ENCODE measurements around the gene MOCS3. TPM values are rescaled to one million over a fixed set of nuclear protein-coding genes. Genes with fewer than 3 reads are reported as not detected.

The MOCS3 gene
- total and polyA plus RNA-seq, 2 of the 4 experiments (the other 2 are of a cell fraction) = 3.3 to 9.9 TPM

DNA sequence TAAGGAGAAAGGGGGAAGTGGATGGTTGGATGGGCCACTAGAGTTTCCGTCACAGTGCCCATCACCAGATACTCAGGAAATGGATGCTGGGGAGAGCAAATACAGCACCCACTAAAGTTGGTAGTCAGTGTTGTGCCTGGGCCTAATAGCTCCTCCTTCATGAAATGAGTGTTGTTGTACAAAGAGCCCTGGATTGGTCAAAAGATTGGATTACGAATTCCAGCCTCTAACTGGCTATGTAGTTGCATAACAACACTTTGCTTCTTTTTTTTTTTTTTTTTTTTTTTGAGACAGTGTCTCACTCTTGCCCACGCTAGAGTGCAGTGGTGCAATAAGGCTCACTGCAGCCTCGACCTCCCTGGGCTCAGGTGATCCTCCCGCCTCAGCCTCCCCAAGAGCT, 36.9 kb downstream of the MOCS3 start:
- DNase-seq = peak; percentile 67
- TF ChIP-seq SMC3 (IDR thresholded peaks at IDR 0.05; ENCODE audit: low read depth, low read length) (no peak), CEBPB (IDR thresholded peaks at IDR 0.05; ENCODE audit: low read depth, low read length) (peak; percentile 58), CHD1 (IDR thresholded peaks at IDR 0.05; ENCODE audit: low read depth, low read length) (no peak)
- TF ChIP-seq, protein P1, sequence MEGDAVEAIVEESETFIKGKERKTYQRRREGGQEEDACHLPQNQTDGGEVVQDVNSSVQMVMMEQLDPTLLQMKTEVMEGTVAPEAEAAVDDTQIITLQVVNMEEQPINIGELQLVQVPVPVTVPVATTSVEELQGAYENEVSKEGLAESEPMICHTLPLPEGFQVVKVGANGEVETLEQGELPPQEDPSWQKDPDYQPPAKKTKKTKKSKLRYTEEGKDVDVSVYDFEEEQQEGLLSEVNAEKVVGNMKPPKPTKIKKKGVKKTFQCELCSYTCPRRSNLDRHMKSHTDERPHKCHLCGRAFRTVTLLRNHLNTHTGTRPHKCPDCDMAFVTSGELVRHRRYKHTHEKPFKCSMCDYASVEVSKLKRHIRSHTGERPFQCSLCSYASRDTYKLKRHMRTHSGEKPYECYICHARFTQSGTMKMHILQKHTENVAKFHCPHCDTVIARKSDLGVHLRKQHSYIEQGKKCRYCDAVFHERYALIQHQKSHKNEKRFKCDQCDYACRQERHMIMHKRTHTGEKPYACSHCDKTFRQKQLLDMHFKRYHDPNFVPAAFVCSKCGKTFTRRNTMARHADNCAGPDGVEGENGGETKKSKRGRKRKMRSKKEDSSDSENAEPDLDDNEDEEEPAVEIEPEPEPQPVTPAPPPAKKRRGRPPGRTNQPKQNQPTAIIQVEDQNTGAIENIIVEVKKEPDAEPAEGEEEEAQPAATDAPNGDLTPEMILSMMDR (conservative IDR thresholded peaks at IDR 0.05; ENCODE audit: low read depth, low read length) = no peak
- Histone ChIP-seq H2AFZ (replicated peaks; ENCODE audit: low read length, poor library complexity) (no peak overlapping the region), H3K14ac (replicated peaks; ENCODE audit: low read depth, low read length) (no peak overlapping the region), H2AK5ac (ENCODE audit: low read depth, low read length) (peak overlapping the region; percentile 47), H3K18ac (ENCODE audit: low read depth, low read length) (no peak overlapping the region), H2BK15ac (ENCODE audit: low read depth, low read length) (no peak overlapping the region), H4K5ac (ENCODE audit: low read depth, low read length) (no peak overlapping the region), H3K9me3 (ENCODE audit: control insufficient read depth, insufficient read depth, low read length) (no peaks in the 10 kb centered on the region), H4K91ac (ENCODE audit: insufficient read depth, low read depth, low read length) (no peak overlapping the region), H3K56ac (ENCODE audit: extremely low read depth, insufficient read depth, low read length) (no peak overlapping the region), H3K4ac (ENCODE audit: low read depth, low read length) (no peak overlapping the region), H3K9ac (ENCODE audit: low read depth, low read length) (no peak overlapping the region), H3K4me1 (ENCODE audit: control insufficient read depth, insufficient read depth, low read length) (peaks cover 6% of the 10 kb centered on the region), H3K23ac (ENCODE audit: low read depth, low read length) (no peak overlapping the region), H3K9me1 (ENCODE audit: insufficient read depth, low read length) (peaks cover 19% of the 10 kb centered on the region), H2AK9ac (replicated peaks; ENCODE audit: low read depth, low read length, poor library complexity) (no peak overlapping the region), H4K20me1 (ENCODE audit: insufficient read depth, low read length) (no peaks in the 10 kb centered on the region), H2BK5ac (ENCODE audit: low read depth, low read length, poor library complexity, severe bottlenecking) (no peak overlapping the region), H3K4me2 (ENCODE audit: low read depth, low read length) (no peak overlapping the region), H3K27ac (ENCODE audit: insufficient read depth, low read length) (no peak overlapping the region), H3K4me3 (ENCODE audit: insufficient read depth, low read depth, low read length) (no peak overlapping the region), H2BK20ac (ENCODE audit: low read depth, low read length) (no peak overlapping the region), H3K27me3 (ENCODE audit: control insufficient read depth, insufficient read depth, low read length) (no peaks in the 10 kb centered on the region), H3K36me3 (ENCODE audit: control insufficient read depth, insufficient read depth, low read length) (no peaks in the 10 kb centered on the region), H3K79me1 (ENCODE audit: low read depth in 1 of 2, low read length in 2 of 2) (no peaks in the 10 kb centered on the region), H4K8ac (ENCODE audit: low read depth in 2 of 2, low read length in 2 of 2) (peak overlapping the region in 1 of 2 experiments; percentile 56; a peak in 1 of 4 replicates), H2BK120ac (ENCODE audit: low read depth, low read length) (no peak overlapping the region)
- in situ Hi-C loops (cut with MboI; ENCODE audit: low sequenced_read_pairs) (loop anchor here (25.0 kb wide), 2 partner anchors 767 to 1092 kb away; partner anchors contain the start of gene ATP9A), intact Hi-C loops (cut with micrococcal nuclease) (no loop called here), dilution Hi-C loops (cut with HindIII; ENCODE audit: low sequenced_read_pairs, unreplicated experiment) (no loop called here)
- no CpG with 5 or more reads among the region's 5 CpGs for WGBS, 2 experiments (ENCODE audit: extremely low coverage in 2 of 2, insufficient read length in 1 of 2)
- ChIA-PET POLR2A (ENCODE audit: unreplicated experiment) (no interaction called here), CTCF (interaction anchor here (0.7 to 1.1 kb wide), 2 partner anchors 9 to 39 kb away, joined by 3 to 4 read pairs; no protein-coding TSS in a partner anchor)
- peak; percentile 66 for ATAC-seq (ENCODE audit: low read depth)
- no TSS peak for BruUV-seq (replicated peaks)
